HepG2 (cell line): ENCODE measurements around the gene ZNF736. TPM values are rescaled to one million over a fixed set of nuclear protein-coding genes. Genes with fewer than 3 reads are reported as not detected.

Source experiments
- BCL6 ChIP-seq: IDR thresholded peaks from 2 replicates; pipeline ENCODE4 v1.6.1; 2016; ENCODE audit warnings: missing genetic modification reagents, missing compliant biosample characterization
- HMG20A ChIP-seq: IDR thresholded peaks from 2 replicates; pipeline ENCODE4 v1.6.1; 2016; ENCODE audit warnings: borderline replicate concordance
- NFKBIZ ChIP-seq: IDR thresholded peaks from 2 replicates; pipeline ENCODE4 v1.6.1; 2018; ENCODE audit warnings: missing genetic modification reagents, missing compliant biosample characterization
- POLR2G ChIP-seq: fragments of 200-400 bp; formaldehyde crosslinking; IDR thresholded peaks from 2 replicates; pipeline ENCODE4 v1.6.1; 2018; ENCODE audit warnings: mild to moderate bottlenecking, low read depth, low read length, moderate library complexity
- U2AF2 ChIP-seq: fragments of 200-400 bp; formaldehyde crosslinking; IDR thresholded peaks from 2 replicates; pipeline ENCODE4 v1.6.1; 2017; ENCODE audit warnings: low read depth, mild to moderate bottlenecking, low read length
- ZNF557 ChIP-seq: sonication (generic); formaldehyde crosslinking; IDR thresholded peaks from 2 replicates; pipeline ENCODE4 v1.4.0; 2020; ENCODE audit warnings: missing genetic modification reagents
- polyA plus RNA-seq, 8 experiments: library from polyadenylated mRNA; depleted of rRNA in 3 of 8; stranded (reverse) in 7 of 8; unstranded in 1 of 8; fragments of >200 nt; fragmentation: Illumina TruSeq in 4 of 8; extraction: Trizol in 4 of 8; gene quantifications; 2 replicates each; pipeline versions ENCODE4 v1.2.1 to v1.2.3, GENCODE V29; 2011 to 2016; ENCODE audit warnings: low read depth in 4 of 8, missing spikeins in 1 of 8, mixed read lengths in 1 of 8; ENCODE audit not compliant: insufficient read depth in 1 of 8
- total RNA-seq, 5 experiments: library from RNA; depleted of rRNA; stranded (reverse); fragments of >200 nt; fragmentation: Illumina TruSeq; extraction: Trizol; gene quantifications; 2 replicates each; pipeline ENCODE4 v1.2.3, GENCODE V29; 2016; ENCODE audit warnings: low read depth in 1 of 5
- TF ChIP-seq, protein P1 (sequence below): sonication (generic); formaldehyde crosslinking; IDR thresholded peaks from 2 replicates; pipeline ENCODE4 v1.8.1; 2023; ENCODE audit warnings: mild to moderate bottlenecking, missing genetic modification reagents
- TF ChIP-seq, protein P2 (sequence below): IDR thresholded peaks from 2 replicates; pipeline ENCODE4 v1.6.1; 2016; ENCODE audit warnings: missing compliant biosample characterization, missing genetic modification reagents, borderline replicate concordance
- TF ChIP-seq, protein P3 (sequence below): IDR thresholded peaks from 2 replicates; pipeline ENCODE4 v1.4.0; 2020; ENCODE audit warnings: mild to moderate bottlenecking, missing genetic modification reagents
- TF ChIP-seq, protein P4 (sequence below): sonication (generic); formaldehyde crosslinking; IDR thresholded peaks from 2 replicates; pipeline ENCODE4 v1.9.0; 2021; ENCODE audit warnings: mild to moderate bottlenecking, missing genetic modification reagents

The ZNF736 gene
- total and polyA plus RNA-seq, 2 of the 13 experiments (the other 11 are each of a cell fraction or from before 2014, with no cell fraction given) = not detected

DNA sequence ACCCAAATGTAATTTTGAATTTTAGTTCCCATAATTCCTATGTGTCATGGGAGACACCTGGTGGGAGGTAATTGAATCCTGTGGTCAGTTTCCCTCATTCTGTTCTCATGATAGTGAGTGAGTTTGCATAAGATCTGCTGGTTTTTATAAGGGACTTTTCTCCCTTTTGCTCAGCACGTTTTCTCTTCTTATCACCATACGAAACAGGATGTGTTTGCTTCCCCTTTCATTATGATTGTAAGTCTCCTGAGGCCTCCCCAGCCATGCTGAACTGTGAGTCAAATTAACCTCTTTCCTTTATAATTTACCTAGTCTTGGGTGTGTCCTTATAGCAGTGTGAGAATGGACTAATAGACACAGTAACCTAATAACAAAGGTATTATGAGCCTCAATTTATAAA is 36.1 kb upstream of the ZNF736 start (continued):
- TF ChIP-seq, protein P1, sequence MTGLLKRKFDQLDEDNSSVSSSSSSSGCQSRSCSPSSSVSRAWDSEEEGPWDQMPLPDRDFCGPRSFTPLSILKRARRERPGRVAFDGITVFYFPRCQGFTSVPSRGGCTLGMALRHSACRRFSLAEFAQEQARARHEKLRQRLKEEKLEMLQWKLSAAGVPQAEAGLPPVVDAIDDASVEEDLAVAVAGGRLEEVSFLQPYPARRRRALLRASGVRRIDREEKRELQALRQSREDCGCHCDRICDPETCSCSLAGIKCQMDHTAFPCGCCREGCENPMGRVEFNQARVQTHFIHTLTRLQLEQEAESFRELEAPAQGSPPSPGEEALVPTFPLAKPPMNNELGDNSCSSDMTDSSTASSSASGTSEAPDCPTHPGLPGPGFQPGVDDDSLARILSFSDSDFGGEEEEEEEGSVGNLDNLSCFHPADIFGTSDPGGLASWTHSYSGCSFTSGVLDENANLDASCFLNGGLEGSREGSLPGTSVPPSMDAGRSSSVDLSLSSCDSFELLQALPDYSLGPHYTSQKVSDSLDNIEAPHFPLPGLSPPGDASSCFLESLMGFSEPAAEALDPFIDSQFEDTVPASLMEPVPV (CRISPR knock-in tag) = no peak
- TF ChIP-seq HMG20A (CRISPR knock-in tag) = no peak
- TF ChIP-seq, protein P2, sequence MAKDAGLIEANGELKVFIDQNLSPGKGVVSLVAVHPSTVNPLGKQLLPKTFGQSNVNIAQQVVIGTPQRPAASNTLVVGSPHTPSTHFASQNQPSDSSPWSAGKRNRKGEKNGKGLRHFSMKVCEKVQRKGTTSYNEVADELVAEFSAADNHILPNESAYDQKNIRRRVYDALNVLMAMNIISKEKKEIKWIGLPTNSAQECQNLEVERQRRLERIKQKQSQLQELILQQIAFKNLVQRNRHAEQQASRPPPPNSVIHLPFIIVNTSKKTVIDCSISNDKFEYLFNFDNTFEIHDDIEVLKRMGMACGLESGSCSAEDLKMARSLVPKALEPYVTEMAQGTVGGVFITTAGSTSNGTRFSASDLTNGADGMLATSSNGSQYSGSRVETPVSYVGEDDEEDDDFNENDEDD (CRISPR knock-in tag) = no peak
- no peak for TF ChIP-seq U2AF2
- TF ChIP-seq BCL6 = no peak
- TF ChIP-seq, protein P3, sequence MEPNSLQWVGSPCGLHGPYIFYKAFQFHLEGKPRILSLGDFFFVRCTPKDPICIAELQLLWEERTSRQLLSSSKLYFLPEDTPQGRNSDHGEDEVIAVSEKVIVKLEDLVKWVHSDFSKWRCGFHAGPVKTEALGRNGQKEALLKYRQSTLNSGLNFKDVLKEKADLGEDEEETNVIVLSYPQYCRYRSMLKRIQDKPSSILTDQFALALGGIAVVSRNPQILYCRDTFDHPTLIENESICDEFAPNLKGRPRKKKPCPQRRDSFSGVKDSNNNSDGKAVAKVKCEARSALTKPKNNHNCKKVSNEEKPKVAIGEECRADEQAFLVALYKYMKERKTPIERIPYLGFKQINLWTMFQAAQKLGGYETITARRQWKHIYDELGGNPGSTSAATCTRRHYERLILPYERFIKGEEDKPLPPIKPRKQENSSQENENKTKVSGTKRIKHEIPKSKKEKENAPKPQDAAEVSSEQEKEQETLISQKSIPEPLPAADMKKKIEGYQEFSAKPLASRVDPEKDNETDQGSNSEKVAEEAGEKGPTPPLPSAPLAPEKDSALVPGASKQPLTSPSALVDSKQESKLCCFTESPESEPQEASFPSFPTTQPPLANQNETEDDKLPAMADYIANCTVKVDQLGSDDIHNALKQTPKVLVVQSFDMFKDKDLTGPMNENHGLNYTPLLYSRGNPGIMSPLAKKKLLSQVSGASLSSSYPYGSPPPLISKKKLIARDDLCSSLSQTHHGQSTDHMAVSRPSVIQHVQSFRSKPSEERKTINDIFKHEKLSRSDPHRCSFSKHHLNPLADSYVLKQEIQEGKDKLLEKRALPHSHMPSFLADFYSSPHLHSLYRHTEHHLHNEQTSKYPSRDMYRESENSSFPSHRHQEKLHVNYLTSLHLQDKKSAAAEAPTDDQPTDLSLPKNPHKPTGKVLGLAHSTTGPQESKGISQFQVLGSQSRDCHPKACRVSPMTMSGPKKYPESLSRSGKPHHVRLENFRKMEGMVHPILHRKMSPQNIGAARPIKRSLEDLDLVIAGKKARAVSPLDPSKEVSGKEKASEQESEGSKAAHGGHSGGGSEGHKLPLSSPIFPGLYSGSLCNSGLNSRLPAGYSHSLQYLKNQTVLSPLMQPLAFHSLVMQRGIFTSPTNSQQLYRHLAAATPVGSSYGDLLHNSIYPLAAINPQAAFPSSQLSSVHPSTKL = no peak
- TF ChIP-seq POLR2G = no peak
- TF ChIP-seq ZNF557 (CRISPR knock-in tag) = no peak
- TF ChIP-seq, protein P4, sequence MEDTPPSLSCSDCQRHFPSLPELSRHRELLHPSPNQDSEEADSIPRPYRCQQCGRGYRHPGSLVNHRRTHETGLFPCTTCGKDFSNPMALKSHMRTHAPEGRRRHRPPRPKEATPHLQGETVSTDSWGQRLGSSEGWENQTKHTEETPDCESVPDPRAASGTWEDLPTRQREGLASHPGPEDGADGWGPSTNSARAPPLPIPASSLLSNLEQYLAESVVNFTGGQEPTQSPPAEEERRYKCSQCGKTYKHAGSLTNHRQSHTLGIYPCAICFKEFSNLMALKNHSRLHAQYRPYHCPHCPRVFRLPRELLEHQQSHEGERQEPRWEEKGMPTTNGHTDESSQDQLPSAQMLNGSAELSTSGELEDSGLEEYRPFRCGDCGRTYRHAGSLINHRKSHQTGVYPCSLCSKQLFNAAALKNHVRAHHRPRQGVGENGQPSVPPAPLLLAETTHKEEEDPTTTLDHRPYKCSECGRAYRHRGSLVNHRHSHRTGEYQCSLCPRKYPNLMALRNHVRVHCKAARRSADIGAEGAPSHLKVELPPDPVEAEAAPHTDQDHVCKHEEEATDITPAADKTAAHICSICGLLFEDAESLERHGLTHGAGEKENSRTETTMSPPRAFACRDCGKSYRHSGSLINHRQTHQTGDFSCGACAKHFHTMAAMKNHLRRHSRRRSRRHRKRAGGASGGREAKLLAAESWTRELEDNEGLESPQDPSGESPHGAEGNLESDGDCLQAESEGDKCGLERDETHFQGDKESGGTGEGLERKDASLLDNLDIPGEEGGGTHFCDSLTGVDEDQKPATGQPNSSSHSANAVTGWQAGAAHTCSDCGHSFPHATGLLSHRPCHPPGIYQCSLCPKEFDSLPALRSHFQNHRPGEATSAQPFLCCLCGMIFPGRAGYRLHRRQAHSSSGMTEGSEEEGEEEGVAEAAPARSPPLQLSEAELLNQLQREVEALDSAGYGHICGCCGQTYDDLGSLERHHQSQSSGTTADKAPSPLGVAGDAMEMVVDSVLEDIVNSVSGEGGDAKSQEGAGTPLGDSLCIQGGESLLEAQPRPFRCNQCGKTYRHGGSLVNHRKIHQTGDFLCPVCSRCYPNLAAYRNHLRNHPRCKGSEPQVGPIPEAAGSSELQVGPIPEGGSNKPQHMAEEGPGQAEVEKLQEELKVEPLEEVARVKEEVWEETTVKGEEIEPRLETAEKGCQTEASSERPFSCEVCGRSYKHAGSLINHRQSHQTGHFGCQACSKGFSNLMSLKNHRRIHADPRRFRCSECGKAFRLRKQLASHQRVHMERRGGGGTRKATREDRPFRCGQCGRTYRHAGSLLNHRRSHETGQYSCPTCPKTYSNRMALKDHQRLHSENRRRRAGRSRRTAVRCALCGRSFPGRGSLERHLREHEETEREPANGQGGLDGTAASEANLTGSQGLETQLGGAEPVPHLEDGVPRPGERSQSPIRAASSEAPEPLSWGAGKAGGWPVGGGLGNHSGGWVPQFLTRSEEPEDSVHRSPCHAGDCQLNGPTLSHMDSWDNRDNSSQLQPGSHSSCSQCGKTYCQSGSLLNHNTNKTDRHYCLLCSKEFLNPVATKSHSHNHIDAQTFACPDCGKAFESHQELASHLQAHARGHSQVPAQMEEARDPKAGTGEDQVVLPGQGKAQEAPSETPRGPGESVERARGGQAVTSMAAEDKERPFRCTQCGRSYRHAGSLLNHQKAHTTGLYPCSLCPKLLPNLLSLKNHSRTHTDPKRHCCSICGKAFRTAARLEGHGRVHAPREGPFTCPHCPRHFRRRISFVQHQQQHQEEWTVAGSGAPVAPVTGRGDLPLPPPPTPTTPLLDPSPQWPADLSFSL = no peak
- no peak for TF ChIP-seq NFKBIZ (CRISPR knock-in tag)
